ENCODE measurements around the gene TMED5. TPM values are rescaled to one million over a fixed set of nuclear protein-coding genes. Genes with fewer than 3 reads are reported as not detected.
A peak's percentile ranks its signal among the peaks of the same experiment; 100 is the strongest.

TMED5 gene
- total RNA-seq, 6 experiments from 2014 or later: 50.2 to 59.4 (median 54.9) TPM

GRCh38 chr1:93143769-93144168 lies 36.4 kb downstream of the TMED5 start:
- Mint-ChIP-seq H3K4me1 (ENCODE audit: low read depth) (peaks cover 29% of the 10 kb centered on the region), H3K9me3 (no peaks in the 10 kb centered on the region), H3K36me3 (ENCODE audit: low read depth) (peaks cover 17% of the 10 kb centered on the region), H3K4me3 (no peak overlapping the region), H3K27me3 (ENCODE audit: insufficient read depth) (no peaks in the 10 kb centered on the region; the same call in 1 of the 2 replicates), H3K27ac (no peak overlapping the region)
- no peak for DNase-seq
- TF ChIP-seq, protein P1, sequence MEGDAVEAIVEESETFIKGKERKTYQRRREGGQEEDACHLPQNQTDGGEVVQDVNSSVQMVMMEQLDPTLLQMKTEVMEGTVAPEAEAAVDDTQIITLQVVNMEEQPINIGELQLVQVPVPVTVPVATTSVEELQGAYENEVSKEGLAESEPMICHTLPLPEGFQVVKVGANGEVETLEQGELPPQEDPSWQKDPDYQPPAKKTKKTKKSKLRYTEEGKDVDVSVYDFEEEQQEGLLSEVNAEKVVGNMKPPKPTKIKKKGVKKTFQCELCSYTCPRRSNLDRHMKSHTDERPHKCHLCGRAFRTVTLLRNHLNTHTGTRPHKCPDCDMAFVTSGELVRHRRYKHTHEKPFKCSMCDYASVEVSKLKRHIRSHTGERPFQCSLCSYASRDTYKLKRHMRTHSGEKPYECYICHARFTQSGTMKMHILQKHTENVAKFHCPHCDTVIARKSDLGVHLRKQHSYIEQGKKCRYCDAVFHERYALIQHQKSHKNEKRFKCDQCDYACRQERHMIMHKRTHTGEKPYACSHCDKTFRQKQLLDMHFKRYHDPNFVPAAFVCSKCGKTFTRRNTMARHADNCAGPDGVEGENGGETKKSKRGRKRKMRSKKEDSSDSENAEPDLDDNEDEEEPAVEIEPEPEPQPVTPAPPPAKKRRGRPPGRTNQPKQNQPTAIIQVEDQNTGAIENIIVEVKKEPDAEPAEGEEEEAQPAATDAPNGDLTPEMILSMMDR (IDR thresholded peaks at IDR 0.05): no peak

DNA sequence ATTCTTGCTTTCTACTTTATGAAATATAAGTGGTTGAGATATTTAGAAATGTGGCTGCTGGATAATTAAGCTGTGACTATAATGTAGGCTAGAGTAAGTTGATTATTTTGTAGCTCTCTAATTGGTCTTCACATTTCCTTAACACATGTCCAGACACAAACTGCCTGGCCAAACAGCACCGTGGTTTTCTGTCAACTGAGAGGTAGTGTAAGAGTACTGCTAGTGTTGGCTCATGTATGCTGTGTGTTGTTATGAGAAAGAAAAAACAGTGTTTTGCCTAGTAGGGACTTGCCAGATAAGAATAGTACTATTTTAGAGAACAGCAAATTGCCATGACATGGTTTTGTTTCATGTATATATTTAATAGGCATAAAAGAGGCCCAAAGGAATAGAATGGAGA lies 37.1 kb downstream of the TMED5 start:
- TF ChIP-seq, protein P1 (IDR thresholded peaks at IDR 0.05): no peak
- no peaks in the 10 kb centered on the region; the same call in 1 of the 2 replicates for H3K27me3 Mint-ChIP-seq (ENCODE audit: insufficient read depth)
- H3K4me3 Mint-ChIP-seq: no peak overlapping the region
- no peaks in the 10 kb centered on the region for H3K9me3 Mint-ChIP-seq
- peaks cover 14% of the 10 kb centered on the region for H3K36me3 Mint-ChIP-seq (ENCODE audit: low read depth)
- no peak for DNase-seq
- H3K27ac Mint-ChIP-seq: no peak overlapping the region
- H3K4me1 Mint-ChIP-seq (ENCODE audit: low read depth): peaks cover 26% of the 10 kb centered on the region

DNA sequence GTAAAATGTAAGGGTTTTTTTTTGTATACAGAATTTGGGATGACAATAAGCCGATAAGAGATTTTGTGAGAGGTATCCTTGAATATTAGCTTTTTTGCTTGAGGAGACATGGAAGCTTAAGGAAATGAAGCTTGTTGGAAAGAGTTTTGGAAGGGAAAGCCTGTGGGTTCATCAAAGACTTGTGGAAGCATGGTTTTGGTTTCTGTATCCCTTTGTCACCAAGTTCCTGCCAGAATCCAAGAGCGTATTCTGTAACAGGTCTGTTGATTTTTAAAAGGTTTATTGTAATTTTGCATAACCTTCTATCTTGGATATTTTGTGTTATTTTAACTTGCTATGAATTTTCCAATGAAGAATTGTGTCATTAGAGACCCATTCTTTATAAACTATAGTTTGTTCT lies 38.1 kb downstream of the TMED5 start:
- no peak overlapping the region for H3K4me3 Mint-ChIP-seq
- TF ChIP-seq, protein P1 (IDR thresholded peaks at IDR 0.05): no peak
- H3K4me1 Mint-ChIP-seq (ENCODE audit: low read depth): peaks cover 16% of the 10 kb centered on the region
- H3K27me3 Mint-ChIP-seq (ENCODE audit: insufficient read depth): no peaks in the 10 kb centered on the region
- H3K27ac Mint-ChIP-seq: no peak overlapping the region
- no peaks in the 10 kb centered on the region for H3K9me3 Mint-ChIP-seq
- peaks cover 5% of the 10 kb centered on the region; the same call in 1 of the 2 replicates for H3K36me3 Mint-ChIP-seq (ENCODE audit: low read depth)
- DNase-seq: no peak

DNA sequence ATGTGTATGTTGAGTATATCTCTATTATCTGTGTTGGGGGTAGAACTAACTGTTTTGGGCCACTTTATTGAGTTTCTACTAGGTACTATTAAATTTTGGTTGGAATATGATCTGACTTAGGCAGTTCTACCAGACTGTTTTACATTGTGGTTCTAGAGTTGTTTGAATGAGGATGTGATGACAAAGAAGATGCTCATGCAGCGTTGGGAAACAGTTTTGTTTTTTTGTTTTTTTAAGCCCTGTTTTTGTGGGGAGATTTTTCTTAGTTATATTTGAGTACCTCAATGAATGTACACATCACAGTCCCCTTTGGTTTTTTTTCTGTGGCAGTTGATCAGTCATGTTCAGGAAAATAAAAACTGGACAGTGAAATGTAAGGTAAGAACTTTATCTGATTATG lies 40.1 kb downstream of the TMED5 start:
- Mint-ChIP-seq H3K4me1 (ENCODE audit: low read depth) (peaks cover 10% of the 10 kb centered on the region), H3K27ac (peak overlapping the region; percentile 40), H3K36me3 (ENCODE audit: low read depth) (peaks cover 9% of the 10 kb centered on the region; the same call in 1 of the 2 replicates), H3K4me3 (no peak overlapping the region), H3K27me3 (ENCODE audit: insufficient read depth) (no peaks in the 10 kb centered on the region), H3K9me3 (no peaks in the 10 kb centered on the region)
- DNase-seq: no peak
- TF ChIP-seq, protein P1 (IDR thresholded peaks at IDR 0.05): no peak

GRCh38 chr1:93137604-93138292 lies 42.5 kb downstream of the TMED5 start:
- Mint-ChIP-seq H3K4me1 (ENCODE audit: low read depth) (peaks cover 10% of the 10 kb centered on the region), H3K27ac (peak overlapping the region; percentile 21; the same call in 1 of the 2 replicates), H3K27me3 (ENCODE audit: insufficient read depth) (no peaks in the 10 kb centered on the region), H3K36me3 (ENCODE audit: low read depth) (peaks cover 9% of the 10 kb centered on the region; the same call in 1 of the 2 replicates), H3K9me3 (no peaks in the 10 kb centered on the region), H3K4me3 (no peak overlapping the region)
- TF ChIP-seq, protein P1 (IDR thresholded peaks at IDR 0.05): no peak
- no peak for DNase-seq
